Liver (tissue), 9 donors: ENCODE results near the gene UBTF. TPM values are rescaled to one million over a fixed set of nuclear protein-coding genes. Genes with fewer than 3 reads are reported as not detected.

Source experiments
- DNase-seq: peaks from one replicate; pipeline ENCODE4 v3.0.0-alpha.2; 2017; ENCODE audit warnings: low spot score
- H3K27ac ChIP-seq, 2 donors: one replicate each; pipeline ENCODE4 v1.7.0; 2013; ENCODE audit warnings: inconsistent platforms in 2 of 2, low read length in 2 of 2, control low read depth in 1 of 2, low read depth in 1 of 2, mild to moderate bottlenecking in 1 of 2
- H3K27me3 ChIP-seq, 4 donors: one replicate each; pipeline versions ENCODE4 v1.6.1 to v1.7.0; 2013; ENCODE audit warnings: low read length in 3 of 4, inconsistent platforms in 1 of 4, mild to moderate bottlenecking in 1 of 4, moderate library complexity in 1 of 4; ENCODE audit not compliant: control insufficient read depth in 4 of 4, insufficient read depth in 4 of 4
- H3K36me3 ChIP-seq, 4 donors: one replicate each; pipeline versions ENCODE4 v1.6.1 to v1.7.0; 2013; ENCODE audit warnings: low read length in 3 of 4, mild to moderate bottlenecking in 3 of 4, low read depth in 1 of 4, moderate library complexity in 1 of 4; ENCODE audit not compliant: control insufficient read depth in 4 of 4, insufficient read depth in 3 of 4
- H3K4me1 ChIP-seq, 4 donors: one replicate each; pipeline versions ENCODE4 v1.6.1 to v1.7.0; 2013; ENCODE audit warnings: low read length in 3 of 4, mild to moderate bottlenecking in 3 of 4, moderate library complexity in 1 of 4; ENCODE audit not compliant: control insufficient read depth in 4 of 4, insufficient read depth in 4 of 4
- H3K4me3 ChIP-seq, 3 donors: one replicate each; pipeline versions ENCODE4 v1.6.1 to v1.7.0; 2013; ENCODE audit warnings: low read length in 3 of 3, control low read depth in 1 of 3, low read depth in 1 of 3, mild to moderate bottlenecking in 1 of 3
- H3K9ac ChIP-seq, 2 donors: one replicate each; pipeline ENCODE4 v1.7.0; 2013; ENCODE audit warnings: low read length in 2 of 2, mild to moderate bottlenecking in 2 of 2, moderate library complexity in 2 of 2, control low read depth in 1 of 2, low read depth in 1 of 2
- H3K9me3 ChIP-seq, 4 donors: one replicate each; pipeline versions ENCODE4 v1.6.1 to v1.7.0; 2013; ENCODE audit warnings: low read length in 3 of 4; ENCODE audit not compliant: control insufficient read depth in 4 of 4
- ATF3 ChIP-seq: IDR thresholded peaks from 2 replicates; pipeline ENCODE4 v1.6.1; 2016; ENCODE audit warnings: antibody characterized with exemption
- CTCF ChIP-seq: fragments of 150-350 bp; IDR thresholded peaks from 2 replicates; pipeline ENCODE4 v1.5.1; 2017; ENCODE audit warnings: improper control_type of control experiment, low read depth, low read length; ENCODE audit not compliant: missing input control
- EGR1 ChIP-seq, 2 donors: IDR thresholded peaks; 2 replicates each; pipeline ENCODE4 v1.6.1; 2016 to 2018; ENCODE audit warnings: antibody characterized with exemption in 2 of 2, low read depth in 2 of 2
- FOXA1 ChIP-seq: IDR thresholded peaks from 2 replicates; pipeline ENCODE4 v1.6.1; 2016; ENCODE audit warnings: antibody characterized with exemption
- FOXA2 ChIP-seq: IDR thresholded peaks from 2 replicates; pipeline ENCODE4 v1.6.1; 2016; ENCODE audit warnings: antibody characterized with exemption
- GABPA ChIP-seq, 2 donors: IDR thresholded peaks in 1 of 2; conservative IDR thresholded peaks in 1 of 2; 2 replicates each; pipeline ENCODE4 v1.6.1; 2016; ENCODE audit warnings: antibody characterized with exemption in 2 of 2, mild to moderate bottlenecking in 1 of 2, moderate library complexity in 1 of 2
- HNF4A ChIP-seq, 2 donors: conservative IDR thresholded peaks; 2 replicates each; pipeline ENCODE4 v1.6.1; 2016; ENCODE audit warnings: antibody characterized with exemption in 2 of 2, mild to moderate bottlenecking in 2 of 2
- HNF4G ChIP-seq: IDR thresholded peaks from 2 replicates; pipeline ENCODE4 v1.6.1; 2016; ENCODE audit warnings: antibody characterized with exemption
- JUND ChIP-seq, 2 donors: IDR thresholded peaks; 2 replicates each; pipeline ENCODE4 v1.6.1; 2016; ENCODE audit warnings: antibody characterized with exemption in 2 of 2
- MAX ChIP-seq: IDR thresholded peaks from 2 replicates; pipeline ENCODE4 v1.6.1; 2016; ENCODE audit warnings: antibody characterized with exemption
- NR2F2 ChIP-seq: IDR thresholded peaks from 2 replicates; pipeline ENCODE4 v1.6.1; 2016; ENCODE audit warnings: antibody characterized with exemption
- RAD21 ChIP-seq, 2 donors: IDR thresholded peaks; 2 replicates each; pipeline ENCODE4 v1.6.1; 2016; ENCODE audit warnings: antibody characterized with exemption in 2 of 2, mild to moderate bottlenecking in 2 of 2
- REST ChIP-seq: IDR thresholded peaks from 2 replicates; pipeline ENCODE4 v1.6.1; 2016; ENCODE audit warnings: antibody characterized with exemption, mild to moderate bottlenecking
- RXRA ChIP-seq, 2 donors: IDR thresholded peaks; 2 replicates each; pipeline ENCODE4 v1.6.1; 2017 to 2018; ENCODE audit warnings: antibody characterized with exemption in 2 of 2, mild to moderate bottlenecking in 1 of 2
- SP1 ChIP-seq: IDR thresholded peaks from 2 replicates; pipeline ENCODE4 v1.6.1; 2018; ENCODE audit warnings: antibody characterized with exemption, mild to moderate bottlenecking
- TAF1 ChIP-seq: conservative IDR thresholded peaks from 2 replicates; pipeline ENCODE4 v1.6.1; 2016; ENCODE audit warnings: antibody characterized with exemption, mild to moderate bottlenecking
- YY1 ChIP-seq: IDR thresholded peaks from 2 replicates; pipeline ENCODE4 v1.6.1; 2016; ENCODE audit warnings: antibody characterized with exemption, mild to moderate bottlenecking
- ZBTB33 ChIP-seq: IDR thresholded peaks from 2 replicates; pipeline ENCODE4 v1.6.1; 2016; ENCODE audit warnings: antibody characterized with exemption
- WGBS: extraction: QIAGEN DNeasy Blood & Tissue Kit; methylation state at CpG from one replicate; pipeline ENCODE4 v1.1.7; 2013; 5-methylcytosine and 5-hydroxymethylcytosine counted together
- polyA plus RNA-seq, 2 donors: library from polyadenylated mRNA; stranded (reverse) in 1 of 2; unstranded in 1 of 2; fragments of 200-250 nt in 1 of 2; fragments of >200 nt in 1 of 2; fragmentation: Nextera tagmentation in 1 of 2; extraction: Ambion mirVana in 1 of 2; gene quantifications; one replicate each; pipeline versions ENCODE4 v1.2.1 to v1.2.3, GENCODE V29; 2013 to 2015
- total RNA-seq, 2 donors: library from RNA; depleted of rRNA; stranded (reverse); fragments of >200 nt; gene quantifications; one replicate each; pipeline ENCODE4 v1.2.3, GENCODE V29; 2014
- donor health status: healthy.
- donor health status: healthy.
- donor health status: healthy.
- donor health status: healthy.
- donor health status: healthy.

UBTF gene
- total and polyA plus RNA-seq, 4 donors = 12.5 to 39.6 (median 23.9) TPM

GRCh38 chr17:44205962-44206824 lies 13.3 kb downstream of the UBTF start:
- no peak for TF ChIP-seq TAF1
- TF ChIP-seq RXRA (IDR thresholded peaks at IDR 0.05) = no peak
- TF ChIP-seq RAD21 (IDR thresholded peaks at IDR 0.05) = no peak
- TF ChIP-seq GABPA (IDR thresholded peaks at IDR 0.05 in 1 of 2, conservative IDR thresholded peaks at IDR 0.05 in 1 of 2) = no peak
- no peak for TF ChIP-seq SP1
- TF ChIP-seq HNF4G = no peak
- TF ChIP-seq HNF4A (conservative IDR thresholded peaks at IDR 0.05) = no peak
- no peak for TF ChIP-seq JUND (IDR thresholded peaks at IDR 0.05)
- no peak for TF ChIP-seq MAX
- no peak for TF ChIP-seq CTCF
- no peak for TF ChIP-seq ZBTB33
- TF ChIP-seq NR2F2 = no peak
- no peak for TF ChIP-seq ATF3
- TF ChIP-seq EGR1 (IDR thresholded peaks at IDR 0.05; ENCODE audit: low read depth in 2 of 2) = no peak
- no peak for TF ChIP-seq FOXA2
- no peak for TF ChIP-seq YY1
- TF ChIP-seq REST = no peak
- no peak for TF ChIP-seq FOXA1
- H3K9me3 ChIP-seq = no peaks in the 10 kb centered on the region
- peaks cover 1 to 29% (median 23%) of the 10 kb centered on the region in 4 donors for H3K36me3 ChIP-seq
- WGBS = 73% methylated on average over 13 of the region's 13 CpGs
- no peak overlapping the region for H3K9ac ChIP-seq
- no peaks in the 10 kb centered on the region for H3K27me3 ChIP-seq
- no peak overlapping the region for H3K4me3 ChIP-seq
- H3K27ac ChIP-seq = no peak overlapping the region
- no peak for DNase-seq
- peaks cover 0 to 12% (median 7%) of the 10 kb centered on the region in 4 donors for H3K4me1 ChIP-seq
